Measurements from ENCODE around the gene DTX1. TPM values are rescaled to one million over a fixed set of nuclear protein-coding genes. Genes with fewer than 3 reads are reported as not detected.

Gene DTX1
- 10 to 100 TPM; 11.0 to 12.4 TPM for total RNA-seq

DNA sequence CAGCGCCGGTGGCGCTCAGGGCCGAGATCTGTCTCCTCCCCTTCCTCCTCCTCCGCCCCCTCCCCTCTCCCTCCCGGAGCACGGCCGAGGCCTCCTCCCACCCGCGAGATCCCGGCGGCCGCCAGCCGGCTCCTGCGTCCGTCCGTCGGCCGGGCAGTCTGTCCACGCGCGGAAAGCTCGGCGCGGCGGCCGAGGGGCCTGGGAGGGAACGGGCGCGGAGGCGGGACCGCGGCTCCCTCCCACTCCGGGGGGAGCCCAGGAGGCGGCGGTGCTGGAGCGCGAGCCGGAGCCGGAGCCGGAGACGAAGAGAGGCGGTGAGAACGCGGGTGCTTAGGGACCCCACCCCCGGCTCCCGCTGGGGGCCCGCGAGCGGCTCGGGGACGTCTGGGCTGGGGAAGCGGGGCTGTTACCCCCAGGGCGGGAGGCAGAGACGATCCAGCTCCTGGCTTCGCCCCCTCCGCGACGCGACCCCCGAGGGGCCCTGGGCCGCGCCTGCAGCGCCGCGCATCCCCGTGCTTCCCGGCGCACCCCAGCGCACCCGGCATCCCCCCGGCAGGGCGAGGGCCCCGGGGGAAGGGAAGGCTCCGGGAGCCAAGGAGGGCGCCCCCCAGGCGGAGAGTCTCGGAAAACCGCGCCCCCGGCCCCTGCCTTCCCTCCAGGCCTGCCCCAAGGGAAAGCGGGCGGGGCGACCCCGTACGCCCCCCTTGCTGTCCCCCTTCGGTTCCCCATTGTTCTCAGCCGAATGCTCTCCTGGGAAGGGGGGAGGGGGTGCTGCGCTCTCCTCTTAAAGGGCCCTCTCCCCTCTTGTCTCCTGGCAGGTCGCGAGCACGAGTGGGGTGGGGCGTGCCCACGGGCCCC, at the start of gene DTX1:
Gene DTX1, plus strand, starts transcription at position 100 of the 858 bp plus-strand sequence. CDS start 1,463 bp downstream, outside the sequence.
- Mint-ChIP-seq H3K27me3 (no peaks in the 10 kb centered on the region), H3K27ac (no peak within 1 kb of the TSS), H3K4me3 (peak within 1 kb of the TSS; percentile 74), H3K9me3 (no peaks in the 10 kb centered on the region), H3K36me3 (no peaks in the 10 kb centered on the region), H3K4me1 (ENCODE audit: low read depth) (peaks cover 22% of the 10 kb centered on the region)
- CTCF ChIA-PET, result interaction anchor here (0.7 to 1.7 kb wide), 5 partner anchors 9 to 117 kb away, joined by 3 to 4 read pairs (median 3); no protein-coding TSS in a partner anchor
- peak; percentile 54 for DNase-seq
- POLR2A ChIA-PET, result no interaction called here
- intact Hi-C loops (cut with micrococcal nuclease), result loop anchor here (2.0 kb wide), 1 partner anchor 14 kb away; no protein-coding TSS in a partner anchor

DNA sequence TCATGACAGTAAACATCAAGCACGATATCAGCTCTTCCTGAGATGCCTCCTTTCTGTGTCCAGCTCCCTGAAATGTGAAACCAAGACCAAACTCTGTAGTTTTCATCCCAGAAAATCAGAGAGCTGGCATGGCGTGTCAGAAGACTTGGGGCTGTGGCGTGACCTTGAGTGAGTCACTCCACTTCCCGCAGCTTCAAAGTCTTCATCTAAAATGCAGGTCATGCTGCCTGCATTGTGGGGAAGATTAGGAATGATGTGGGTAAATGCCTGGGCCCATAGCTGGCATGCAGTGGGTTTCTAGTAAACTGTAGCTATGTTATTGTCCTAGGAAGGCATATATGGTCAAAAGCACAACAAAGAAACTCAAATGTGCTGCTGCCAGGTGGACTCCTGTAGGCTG, 49.4 kb upstream of the DTX1 start:
- no peak for DNase-seq
- Mint-ChIP-seq H3K4me3 (no peak overlapping the region), H3K36me3 (peaks cover 87% of the 10 kb centered on the region), H3K4me1 (ENCODE audit: low read depth) (no peaks in the 10 kb centered on the region), H3K27ac (no peak overlapping the region), H3K27me3 (no peaks in the 10 kb centered on the region), H3K9me3 (peaks cover 9% of the 10 kb centered on the region)
- ChIA-PET POLR2A (no interaction called here), CTCF (interaction anchor here (1.2 to 8.6 kb wide), 4 partner anchors 14 to 166 kb away, joined by 6 to 73 read pairs (median 6); no protein-coding TSS in a partner anchor)
- intact Hi-C loops (cut with micrococcal nuclease), result no loop called here

DNA sequence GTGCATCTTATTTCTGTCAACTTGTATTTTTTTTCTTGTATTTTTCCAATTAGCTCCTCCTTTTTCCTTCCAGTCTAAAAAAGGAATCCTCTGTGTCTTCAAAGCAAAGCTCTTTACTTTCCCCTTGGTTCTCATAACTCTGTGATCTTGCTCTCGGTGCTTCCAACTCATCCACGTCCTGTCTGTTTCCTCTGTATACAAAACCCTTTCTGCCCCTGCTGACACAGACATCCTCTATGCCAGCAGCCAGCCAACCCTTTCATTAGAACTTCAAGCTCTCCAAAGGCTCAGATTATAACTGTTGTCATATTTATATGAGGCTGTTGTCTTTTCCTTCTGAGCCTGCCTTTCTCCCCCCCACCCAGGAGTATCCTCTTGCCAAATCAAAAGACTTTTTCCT, 45.8 kb upstream of the DTX1 start:
- Mint-ChIP-seq H3K27me3 (no peaks in the 10 kb centered on the region), H3K4me1 (ENCODE audit: low read depth) (no peaks in the 10 kb centered on the region), H3K36me3 (peaks cover 59% of the 10 kb centered on the region), H3K4me3 (no peak overlapping the region), H3K9me3 (peaks cover 9% of the 10 kb centered on the region), H3K27ac (no peak overlapping the region)
- POLR2A ChIA-PET, result no interaction called here
- CTCF ChIA-PET, result interaction anchor here (8.6 kb wide), 1 partner anchor 18 kb away, joined by 73 read pairs; no protein-coding TSS in a partner anchor
- intact Hi-C loops (cut with micrococcal nuclease), result no loop called here
- DNase-seq, result no peak

DNA sequence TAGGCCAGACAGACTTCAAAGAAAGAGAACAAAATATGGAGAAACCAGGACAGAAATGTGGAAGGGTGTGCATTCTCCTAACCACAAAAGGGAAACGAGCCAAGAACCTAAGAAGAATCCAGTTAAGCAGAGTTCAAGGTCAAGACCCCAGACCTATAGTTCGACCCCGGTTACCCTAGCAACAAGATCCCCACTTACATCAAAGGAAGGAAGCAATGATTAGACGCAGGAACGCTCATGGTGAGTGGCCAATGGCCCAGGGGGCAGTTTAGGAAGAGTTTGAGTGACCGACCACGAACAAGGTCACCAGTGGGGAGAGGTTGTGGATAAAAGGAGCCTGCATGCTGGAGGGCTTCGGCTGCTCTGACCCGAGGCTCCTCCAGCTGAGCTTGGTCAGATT, 42.0 kb upstream of the DTX1 start:
- intact Hi-C loops (cut with micrococcal nuclease), result no loop called here
- ChIA-PET POLR2A (no interaction called here), CTCF (interaction anchor here (2.9 kb wide), 1 partner anchor 21 kb away, joined by 7 read pairs; no protein-coding TSS in a partner anchor)
- H3K27ac Mint-ChIP-seq, result no peak overlapping the region
- peaks cover 23% of the 10 kb centered on the region for H3K36me3 Mint-ChIP-seq
- DNase-seq, result no peak
- no peaks in the 10 kb centered on the region for H3K27me3 Mint-ChIP-seq
- H3K4me1 Mint-ChIP-seq (ENCODE audit: low read depth), result no peaks in the 10 kb centered on the region
- H3K9me3 Mint-ChIP-seq, result peaks cover 9% of the 10 kb centered on the region
- no peak overlapping the region for H3K4me3 Mint-ChIP-seq

DNA sequence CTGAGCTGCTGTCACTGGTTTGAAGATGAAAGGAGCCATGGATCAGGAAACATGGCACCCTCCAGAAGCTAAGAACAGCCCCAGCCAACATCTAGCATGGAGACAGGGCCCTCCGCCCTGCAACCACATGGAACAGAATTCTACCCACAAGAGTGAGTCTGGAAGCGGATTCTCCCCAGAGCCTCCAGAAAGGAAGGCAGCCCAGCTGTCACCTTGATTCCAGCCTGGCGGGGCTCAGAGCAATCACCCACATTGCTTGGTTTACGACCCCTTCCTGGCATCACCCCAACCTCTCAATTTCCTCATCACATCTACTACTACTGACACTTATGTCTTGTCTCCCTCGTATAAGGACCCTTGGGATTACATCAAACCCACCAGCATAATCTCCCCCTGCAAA, 39.7 kb upstream of the DTX1 start:
- Mint-ChIP-seq H3K4me3 (no peak overlapping the region), H3K27ac (no peak overlapping the region), H3K36me3 (peaks cover under 1% of the 10 kb centered on the region), H3K4me1 (ENCODE audit: low read depth) (no peaks in the 10 kb centered on the region), H3K9me3 (no peaks in the 10 kb centered on the region), H3K27me3 (no peaks in the 10 kb centered on the region)
- ChIA-PET POLR2A (no interaction called here), CTCF (interaction anchor here (1.3 kb wide), 1 partner anchor 13 kb away, joined by 3 read pairs; no protein-coding TSS in a partner anchor)
- intact Hi-C loops (cut with micrococcal nuclease), result no loop called here
- DNase-seq, result no peak

DNA sequence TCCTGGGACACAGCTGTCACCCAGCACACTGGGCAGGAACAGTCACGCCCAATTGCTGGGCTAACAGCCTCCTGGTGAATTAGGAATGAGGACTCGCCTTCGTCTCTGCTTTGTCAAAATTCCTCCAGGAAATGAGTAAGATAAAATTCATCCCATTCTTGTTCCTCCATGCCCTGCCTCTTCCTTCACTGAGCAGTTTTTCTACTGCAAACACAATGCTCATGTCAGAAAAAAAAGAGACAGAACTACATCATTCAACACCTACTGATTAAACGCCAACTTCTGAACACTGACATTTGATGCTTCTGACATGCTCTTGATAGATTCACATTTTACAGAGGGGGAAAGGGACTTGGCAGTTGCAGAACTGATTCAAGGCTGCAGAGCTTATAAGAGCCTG, 37.5 kb upstream of the DTX1 start:
- POLR2A ChIA-PET, result no interaction called here
- H3K4me1 Mint-ChIP-seq (ENCODE audit: low read depth), result peaks cover 8% of the 10 kb centered on the region
- no peak overlapping the region for H3K4me3 Mint-ChIP-seq
- no peak for DNase-seq
- CTCF ChIA-PET, result no interaction called here
- H3K9me3 Mint-ChIP-seq, result no peaks in the 10 kb centered on the region
- no peak overlapping the region for H3K27ac Mint-ChIP-seq
- no peaks in the 10 kb centered on the region for H3K27me3 Mint-ChIP-seq
- intact Hi-C loops (cut with micrococcal nuclease), result no loop called here
- H3K36me3 Mint-ChIP-seq, result no peaks in the 10 kb centered on the region

DNA sequence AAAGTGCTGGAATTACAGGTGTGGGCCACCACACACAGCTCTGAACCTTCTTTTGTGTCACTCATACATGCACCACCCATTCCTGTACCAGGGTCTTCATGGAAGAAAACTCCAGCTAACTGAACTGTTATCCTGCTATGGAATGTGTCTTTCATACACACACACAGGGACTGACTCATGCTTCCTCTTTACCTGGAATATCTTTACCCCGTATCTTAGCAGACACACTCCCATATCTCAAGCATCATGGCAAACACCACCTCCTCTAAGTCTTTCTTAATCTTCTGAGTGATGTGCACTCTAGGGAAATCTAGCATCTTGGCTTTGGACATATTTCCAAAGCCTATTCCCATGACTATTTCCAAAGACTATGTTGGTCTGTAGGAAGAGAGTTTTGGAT, 35.0 kb upstream of the DTX1 start:
- no peak for DNase-seq
- intact Hi-C loops (cut with micrococcal nuclease), result no loop called here
- ChIA-PET POLR2A (no interaction called here), CTCF (interaction anchor here (0.6 to 4.7 kb wide), 4 partner anchors 9 to 176 kb away, joined by 3 to 27 read pairs (median 6); no protein-coding TSS in a partner anchor)
- Mint-ChIP-seq H3K9me3 (no peaks in the 10 kb centered on the region), H3K4me3 (no peak overlapping the region), H3K36me3 (no peaks in the 10 kb centered on the region), H3K4me1 (ENCODE audit: low read depth) (peaks cover 8% of the 10 kb centered on the region), H3K27ac (no peak overlapping the region), H3K27me3 (no peaks in the 10 kb centered on the region)

DNA sequence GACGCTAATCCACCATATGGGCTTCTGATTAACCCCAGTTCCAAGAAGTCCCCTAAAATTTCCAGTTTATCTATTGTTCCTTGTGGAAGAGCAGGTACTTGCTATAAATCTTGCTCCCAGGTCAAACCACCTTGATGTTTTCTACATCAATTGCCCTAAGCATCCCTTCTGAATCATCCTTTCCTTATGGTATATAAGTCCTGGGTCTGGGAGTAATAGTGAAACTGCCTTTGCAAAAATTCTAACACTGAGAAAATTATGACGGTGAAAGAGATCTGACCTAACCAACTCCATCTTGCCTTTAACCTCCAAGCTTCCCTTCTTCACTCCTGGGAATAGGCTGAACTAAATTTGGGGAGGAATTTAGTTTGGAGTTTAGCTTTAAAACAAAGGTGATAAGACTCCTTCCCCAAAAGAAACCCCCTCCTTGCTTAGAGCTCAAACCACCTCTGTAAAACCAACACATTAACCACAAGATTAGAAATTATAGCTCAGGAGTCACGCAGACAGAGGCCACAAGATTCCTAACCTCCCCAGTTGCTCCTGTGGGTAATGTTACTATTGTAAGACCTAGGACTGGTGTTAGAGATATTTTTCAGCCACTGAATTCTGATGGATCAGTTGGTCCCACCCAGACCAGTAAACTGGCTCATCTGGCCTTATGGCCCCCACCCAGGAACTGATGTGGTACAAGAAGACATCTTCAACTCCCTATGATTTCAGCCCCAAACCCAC, 33.8 kb upstream of the DTX1 start:
- intact Hi-C loops (cut with micrococcal nuclease), result no loop called here
- CTCF ChIA-PET, result interaction anchor here (2.4 to 4.7 kb wide), 2 partner anchors 26 to 30 kb away, joined by 7 to 27 read pairs; no protein-coding TSS in a partner anchor
- Mint-ChIP-seq H3K36me3 (no peaks in the 10 kb centered on the region), H3K27me3 (no peaks in the 10 kb centered on the region), H3K27ac (peak overlapping the region; percentile 4), H3K4me3 (no peak overlapping the region), H3K4me1 (ENCODE audit: low read depth) (peaks cover 8% of the 10 kb centered on the region), H3K9me3 (no peaks in the 10 kb centered on the region)
- POLR2A ChIA-PET, result no interaction called here
- DNase-seq, result no peak

DNA sequence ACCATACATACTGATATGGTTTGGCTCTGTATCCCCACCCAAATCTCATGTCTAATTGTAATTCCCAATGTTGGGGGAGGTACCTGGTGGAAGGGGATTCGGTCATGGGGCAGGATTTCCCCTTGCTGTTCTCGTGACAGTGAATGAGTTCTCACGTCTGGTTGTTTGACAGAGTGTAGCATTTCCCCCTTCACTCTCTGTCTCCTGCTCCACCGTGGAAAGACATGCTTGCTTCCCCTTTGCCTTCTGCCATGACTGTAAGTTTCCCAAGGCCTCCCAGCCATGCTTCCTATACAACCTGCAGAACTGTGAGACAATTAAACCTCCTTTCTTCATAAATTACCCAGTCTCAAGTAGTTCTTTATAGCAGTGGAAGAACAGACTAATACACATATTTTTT, 28.8 kb upstream of the DTX1 start:
- Mint-ChIP-seq H3K9me3 (no peaks in the 10 kb centered on the region), H3K4me3 (no peak overlapping the region), H3K27ac (no peak overlapping the region), H3K36me3 (no peaks in the 10 kb centered on the region), H3K4me1 (ENCODE audit: low read depth) (peaks cover 4% of the 10 kb centered on the region), H3K27me3 (no peaks in the 10 kb centered on the region)
- CTCF ChIA-PET, result interaction anchor here (1.1 kb wide), 1 partner anchor 35 kb away, joined by 4 read pairs; no protein-coding TSS in a partner anchor
- intact Hi-C loops (cut with micrococcal nuclease), result no loop called here
- POLR2A ChIA-PET, result no interaction called here
- DNase-seq, result no peak

DNA sequence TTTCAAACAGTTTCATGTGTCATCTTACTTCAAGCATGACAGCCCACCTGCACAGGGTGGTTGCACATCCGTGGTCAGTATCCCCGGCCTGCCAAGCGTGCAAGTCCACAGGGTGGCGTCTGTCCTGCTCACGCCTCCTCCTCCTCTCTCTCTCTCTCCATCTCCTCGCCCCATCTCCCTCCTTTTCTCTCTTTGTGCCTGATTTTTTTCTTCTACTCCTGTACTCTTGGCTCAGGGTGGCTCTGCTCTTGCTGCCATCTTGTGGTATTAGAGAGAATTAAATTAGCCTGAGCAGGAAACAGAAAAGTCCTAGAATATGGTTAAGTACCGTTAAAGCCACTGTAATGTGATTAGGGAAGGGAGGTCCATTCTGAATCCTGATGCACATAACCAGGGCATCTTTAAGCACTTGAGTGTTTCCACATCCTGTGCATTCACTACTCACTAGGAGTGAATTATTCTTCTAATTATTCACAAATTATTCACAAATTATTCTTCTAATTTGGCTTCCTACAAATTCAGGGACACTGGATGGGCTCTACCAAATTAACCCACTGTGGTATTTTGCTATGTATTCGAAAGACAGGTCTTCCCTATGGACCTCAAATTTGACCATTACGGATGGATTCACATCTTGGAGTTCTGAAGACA, 25.5 kb upstream of the DTX1 start:
- H3K9me3 Mint-ChIP-seq, result no peaks in the 10 kb centered on the region
- H3K4me3 Mint-ChIP-seq, result no peak overlapping the region
- H3K4me1 Mint-ChIP-seq (ENCODE audit: low read depth), result no peaks in the 10 kb centered on the region
- ChIA-PET POLR2A (no interaction called here), CTCF (interaction anchor here (1.2 to 2.9 kb wide), 5 partner anchors 10 to 130 kb away, joined by 5 to 25 read pairs (median 6); no protein-coding TSS in a partner anchor)
- H3K27me3 Mint-ChIP-seq, result peaks cover 2% of the 10 kb centered on the region
- no peak overlapping the region for H3K27ac Mint-ChIP-seq
- H3K36me3 Mint-ChIP-seq, result no peaks in the 10 kb centered on the region
- intact Hi-C loops (cut with micrococcal nuclease), result loop anchor here (2.0 kb wide), 1 partner anchor 38 kb away; no protein-coding TSS in a partner anchor
- no peak for DNase-seq

DNA sequence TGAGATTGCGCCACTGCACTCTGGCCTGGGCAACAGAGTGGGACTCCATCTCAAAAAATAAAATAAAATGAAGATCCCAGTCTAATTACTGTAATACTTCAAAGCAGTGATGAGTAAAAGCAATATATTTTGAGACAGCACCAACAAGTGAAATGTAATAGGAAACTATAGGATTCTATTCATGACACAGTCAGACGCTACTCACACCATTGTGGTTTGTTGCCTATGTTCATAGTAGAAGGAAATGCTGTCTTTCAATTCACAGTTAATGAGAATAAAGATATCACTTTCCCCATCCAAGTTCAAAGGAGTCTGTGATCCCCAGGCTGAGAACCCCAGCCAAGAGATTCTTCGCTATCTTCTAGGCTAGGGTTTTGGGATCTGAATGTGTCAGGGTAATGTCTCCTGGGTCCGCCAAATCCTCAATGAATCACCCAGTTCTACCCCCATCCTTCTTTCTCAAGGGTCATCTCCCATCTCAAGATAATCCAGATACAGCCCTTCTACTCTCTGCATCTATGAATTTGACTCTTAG, 16.6 kb upstream of the DTX1 start:
- no peaks in the 10 kb centered on the region for H3K36me3 Mint-ChIP-seq
- H3K27ac Mint-ChIP-seq, result no peak overlapping the region
- DNase-seq, result no peak
- ChIA-PET POLR2A (no interaction called here), CTCF (interaction anchor here (1.3 kb wide), 2 partner anchors 9 to 47 kb away, joined by 4 to 6 read pairs; no protein-coding TSS in a partner anchor)
- no peak overlapping the region for H3K4me3 Mint-ChIP-seq
- no peaks in the 10 kb centered on the region for H3K9me3 Mint-ChIP-seq
- H3K27me3 Mint-ChIP-seq, result peaks cover 5% of the 10 kb centered on the region
- H3K4me1 Mint-ChIP-seq (ENCODE audit: low read depth), result no peaks in the 10 kb centered on the region
- intact Hi-C loops (cut with micrococcal nuclease), result no loop called here
